GM21723 (cell line): Measurements from ENCODE around the gene SUV39H1.
A peak's percentile ranks its signal among the peaks of the same experiment; 100 is the strongest.

Experiments
- ATAC-seq: cut with Tn5 transposase; IDR thresholded peaks from one replicate; pipeline ENCODE4 v1.9.1; 2021; ENCODE audit warnings: mild to moderate bottlenecking, moderate library complexity; ENCODE audit not compliant: unreplicated experiment

The SUV39H1 gene

DNA sequence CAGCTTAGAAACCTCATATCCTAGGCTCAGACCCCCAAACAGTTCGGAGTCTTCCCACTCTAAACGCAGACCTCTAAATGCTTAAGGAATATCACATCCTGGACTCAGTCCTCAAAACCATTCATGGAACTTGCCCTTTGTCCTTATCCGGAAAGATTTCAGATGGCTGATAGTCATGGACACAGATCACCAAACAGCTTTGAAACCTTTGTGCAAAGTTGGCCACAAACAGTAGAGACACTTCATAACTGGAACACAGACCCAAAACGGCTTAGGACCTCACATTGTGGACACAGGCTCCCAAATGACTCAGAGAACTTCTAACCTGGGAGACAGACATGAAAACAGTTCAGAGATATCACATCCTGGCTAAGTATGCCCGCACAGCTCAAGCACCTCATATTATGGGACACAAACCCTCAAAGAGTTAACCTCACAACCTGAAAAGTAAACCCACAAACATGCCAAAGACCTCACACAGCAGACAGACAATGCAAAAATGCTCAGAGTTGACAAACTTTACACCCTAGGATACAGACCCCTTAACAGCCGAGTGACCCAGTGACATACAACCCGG lies 15.5 kb downstream of the SUV39H1 start:
- ATAC-seq = no peak

GRCh38 chrX:48713847-48714246 lies 17.3 kb downstream of the SUV39H1 start:
- no peak for ATAC-seq

- ATAC-seq = no peak
Observed at GRCh38 chrX:48714573-48714972, 18.0 kb downstream of the SUV39H1 start.

DNA sequence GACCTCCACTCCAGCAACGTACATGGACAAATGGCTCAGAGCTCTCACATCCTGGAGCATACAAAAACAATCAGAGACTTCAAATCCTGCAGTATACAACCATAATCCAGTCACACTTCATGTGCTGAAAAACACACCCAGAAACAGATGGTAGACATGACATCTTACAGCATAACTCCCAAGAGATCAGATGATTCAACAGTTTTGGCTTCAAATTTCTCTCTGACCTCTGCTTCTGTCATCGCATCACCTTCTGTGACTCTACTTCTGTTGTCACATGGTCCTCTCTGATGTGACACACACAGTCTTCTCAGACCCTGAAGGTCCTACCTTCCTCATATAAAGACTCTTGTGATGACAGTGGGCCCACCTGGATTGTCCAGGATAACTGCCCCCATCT lies 18.5 kb downstream of the SUV39H1 start:
- no peak for ATAC-seq

DNA sequence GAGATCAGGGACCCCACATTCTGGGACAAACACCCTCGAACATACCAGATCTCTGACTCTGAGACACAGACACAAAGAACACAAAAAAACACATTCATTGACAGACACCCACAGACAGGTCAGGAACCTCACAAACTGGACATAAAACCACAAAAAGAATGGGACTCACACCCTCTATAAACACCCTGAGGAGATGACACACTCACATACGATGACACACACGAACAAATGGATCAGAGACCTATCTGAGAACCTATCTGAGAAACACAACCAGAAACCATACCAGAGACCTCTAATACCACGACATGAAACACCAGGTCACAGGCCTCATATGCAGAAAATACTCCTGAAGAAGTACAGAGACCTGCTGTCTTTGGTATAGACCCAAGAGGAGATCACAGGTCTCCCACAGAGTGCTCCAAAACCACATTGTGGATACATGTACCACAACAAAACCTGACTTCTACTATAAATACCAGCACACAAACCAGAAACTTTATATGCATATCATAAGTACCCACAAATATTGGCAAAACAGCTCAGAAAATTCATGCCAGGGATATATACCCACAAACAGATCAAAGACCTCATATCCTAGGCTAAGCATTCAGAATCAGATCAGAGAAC lies 19.5 kb downstream of the SUV39H1 start:
- ATAC-seq = no peak

GRCh38 chrX:48719958-48720357 lies 23.4 kb downstream of the SUV39H1 start:
- no peak for ATAC-seq

DNA sequence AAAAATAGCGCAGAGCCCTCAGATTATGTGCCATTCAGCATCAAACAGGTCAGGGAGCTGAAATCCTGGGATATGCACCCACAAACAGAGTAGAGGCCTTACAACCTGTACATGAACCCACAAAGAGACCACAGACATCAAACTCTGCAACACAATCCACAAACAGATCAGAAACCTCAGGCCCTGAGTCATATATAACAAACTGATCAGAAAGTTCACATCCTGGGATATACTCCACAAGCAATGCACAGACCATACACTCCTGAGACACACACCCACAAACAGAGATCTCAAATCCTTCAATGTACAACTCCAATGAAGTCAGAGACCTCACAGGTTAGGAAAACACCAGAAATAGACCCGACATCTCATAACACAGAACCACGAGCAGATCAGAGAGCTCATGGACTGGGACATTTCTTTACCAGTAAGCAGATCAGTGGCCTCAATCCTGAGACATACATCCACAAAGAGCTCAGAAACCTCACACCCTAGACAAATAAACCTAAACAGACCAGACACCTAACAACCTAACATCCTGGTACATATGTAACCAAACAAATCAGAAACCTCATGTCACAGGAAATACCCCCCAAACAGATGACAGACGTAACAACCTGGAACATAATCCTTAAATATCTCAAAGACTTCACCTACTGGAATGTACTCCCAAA lies 24.2 kb downstream of the SUV39H1 start:
- no peak for ATAC-seq

DNA sequence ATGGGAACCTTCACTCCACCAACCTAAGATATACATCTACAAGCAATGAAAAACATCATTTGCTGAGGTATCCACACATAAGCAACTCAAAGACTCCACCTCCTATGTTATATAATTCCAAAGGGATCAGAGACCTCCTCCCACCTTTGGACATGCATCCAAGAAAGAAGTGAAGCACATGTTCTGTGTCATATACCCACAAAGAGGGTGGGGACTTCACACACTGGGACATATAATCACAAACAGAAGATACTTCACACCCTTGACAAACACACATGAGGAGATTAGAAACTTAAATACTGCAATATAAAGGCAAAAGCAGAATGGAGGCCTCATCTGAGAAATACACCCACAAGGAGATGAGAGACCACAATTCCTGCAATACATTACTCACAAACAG lies 25.4 kb downstream of the SUV39H1 start:
- ATAC-seq = no peak

DNA sequence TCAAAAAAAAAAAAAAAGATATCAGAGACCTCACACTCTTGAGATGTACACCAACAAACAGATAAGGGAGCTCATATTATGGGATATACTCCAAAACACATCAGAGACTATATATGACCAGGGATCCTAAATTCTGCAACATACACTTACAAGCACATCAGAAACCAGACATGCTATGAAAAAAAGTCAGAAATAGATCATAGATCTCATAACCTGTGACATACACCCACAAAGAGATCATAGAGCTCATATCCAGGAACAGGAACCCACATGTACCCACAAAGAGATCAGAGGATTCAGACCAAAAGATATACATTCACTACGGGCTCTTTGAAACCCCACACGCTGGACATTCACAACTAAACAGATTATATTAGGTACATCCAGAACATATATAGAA lies 30.1 kb downstream of the SUV39H1 start:
- no peak for ATAC-seq

DNA sequence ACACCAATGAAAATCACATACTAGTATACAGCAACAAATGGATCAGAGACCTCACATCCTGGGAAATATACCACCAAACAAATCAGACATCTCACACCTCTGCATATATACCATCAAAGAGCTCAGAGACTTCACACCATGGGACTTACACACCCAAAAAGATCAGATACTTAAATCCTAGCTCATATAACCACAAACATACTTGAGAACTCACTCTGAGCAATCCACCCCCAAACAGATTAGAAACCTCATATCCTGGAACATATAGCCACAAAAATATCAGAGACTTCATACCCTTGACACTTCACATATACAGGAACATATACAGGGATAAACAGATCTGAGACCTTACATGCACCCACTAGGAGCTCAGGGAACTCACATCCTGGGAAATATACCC lies 32.1 kb downstream of the SUV39H1 start:
- ATAC-seq = no peak

DNA sequence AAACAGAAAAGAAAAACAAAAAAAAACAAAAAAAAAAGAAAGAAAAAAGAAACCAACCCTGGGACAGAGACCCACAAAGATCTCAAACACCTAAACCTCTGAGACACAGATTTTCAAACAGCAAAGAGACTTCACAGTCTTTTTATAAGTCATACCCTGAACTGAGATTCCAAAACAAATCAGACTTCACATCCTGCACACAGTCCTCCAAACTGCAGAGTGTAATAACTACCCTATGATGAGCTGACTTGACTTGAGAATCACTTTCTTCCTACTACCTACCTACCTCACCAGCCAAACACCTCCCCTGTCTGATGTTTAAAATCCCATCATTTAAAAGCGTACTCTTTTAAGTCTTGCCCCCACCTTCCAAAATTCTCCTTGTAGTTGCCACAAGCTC lies 39.8 kb downstream of the SUV39H1 start:
- no peak for ATAC-seq

- ATAC-seq = no peak
Observed at GRCh38 chrX:48736878-48737212, 40.3 kb downstream of the SUV39H1 start.

DNA sequence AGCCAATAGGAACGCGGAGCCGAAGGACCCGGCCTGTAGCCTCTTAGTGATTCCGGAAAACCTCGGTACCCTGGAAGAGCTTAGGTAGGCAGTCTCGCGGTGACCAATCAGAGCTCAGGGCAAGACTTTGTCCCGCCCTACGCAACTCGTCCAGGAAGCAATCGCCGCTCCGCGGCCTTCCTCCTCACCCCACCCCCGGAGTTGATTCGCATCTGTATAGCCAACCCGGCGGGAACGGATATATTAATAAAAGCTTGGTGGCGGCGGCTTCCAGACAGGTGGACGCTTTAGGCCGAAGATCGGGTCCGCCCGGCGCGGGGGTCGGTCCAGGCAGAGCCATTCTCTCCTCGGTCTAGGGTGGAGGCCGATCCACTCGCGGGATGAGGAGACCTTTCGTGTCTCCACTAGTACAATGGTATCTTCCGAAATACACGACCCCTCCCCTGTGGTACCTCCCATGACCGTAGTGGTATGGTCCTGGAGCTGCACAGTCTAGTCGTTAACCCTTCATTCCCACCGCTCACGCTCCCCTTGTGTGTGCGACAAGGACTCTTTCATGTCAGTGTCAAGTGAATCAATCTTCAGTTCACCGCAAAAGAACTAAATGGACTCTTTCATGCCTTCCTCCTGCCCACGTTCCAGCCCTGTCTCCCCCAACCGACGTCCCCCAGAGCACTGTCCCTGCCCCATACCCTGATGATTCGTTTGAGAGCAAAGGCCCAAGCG lies 40.8 kb downstream of the SUV39H1 start:
- peak; percentile 97 for ATAC-seq

GRCh38 chrX:48737940-48738339 lies 41.4 kb downstream of the SUV39H1 start:
- ATAC-seq = no peak

DNA sequence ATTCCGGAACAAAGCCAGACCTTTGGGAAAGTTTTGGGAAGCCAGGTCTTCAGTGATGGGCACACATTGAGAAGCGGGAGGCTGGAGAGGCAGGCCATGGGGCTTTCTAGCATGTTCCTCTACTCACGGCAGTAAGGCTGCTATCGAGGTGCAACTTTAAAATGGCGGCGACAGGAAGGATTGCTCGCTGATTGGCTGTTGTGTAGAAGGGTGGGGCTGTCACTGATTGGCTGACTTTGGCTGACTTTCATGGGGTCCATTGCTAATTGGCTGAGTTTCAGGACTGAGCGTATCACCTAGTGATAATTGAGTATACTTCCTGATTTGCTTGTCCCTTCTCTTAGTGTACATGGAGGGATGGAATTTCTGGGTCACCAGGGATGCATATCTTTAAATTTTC lies 45.3 kb downstream of the SUV39H1 start:
- no peak for ATAC-seq

DNA sequence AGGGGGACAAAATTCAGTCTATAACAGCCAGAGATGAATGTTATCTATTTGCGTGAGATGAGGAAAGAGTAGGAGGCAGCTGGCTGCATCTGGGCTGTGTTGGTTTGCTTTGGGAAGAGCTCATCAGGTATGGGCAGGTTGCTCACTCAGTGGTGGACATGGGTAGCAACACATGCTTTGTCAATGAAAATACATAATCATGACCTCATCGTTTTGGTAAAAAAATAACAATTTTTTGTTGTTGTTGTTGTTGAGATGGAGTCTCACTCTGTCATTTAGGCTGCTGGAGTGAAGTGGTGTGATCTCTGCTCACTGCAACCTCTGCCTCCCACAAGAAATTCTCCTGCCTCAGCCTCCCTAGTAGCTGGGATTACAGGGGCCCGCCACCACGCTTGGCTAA lies 48.7 kb downstream of the SUV39H1 start:
- no peak for ATAC-seq

DNA sequence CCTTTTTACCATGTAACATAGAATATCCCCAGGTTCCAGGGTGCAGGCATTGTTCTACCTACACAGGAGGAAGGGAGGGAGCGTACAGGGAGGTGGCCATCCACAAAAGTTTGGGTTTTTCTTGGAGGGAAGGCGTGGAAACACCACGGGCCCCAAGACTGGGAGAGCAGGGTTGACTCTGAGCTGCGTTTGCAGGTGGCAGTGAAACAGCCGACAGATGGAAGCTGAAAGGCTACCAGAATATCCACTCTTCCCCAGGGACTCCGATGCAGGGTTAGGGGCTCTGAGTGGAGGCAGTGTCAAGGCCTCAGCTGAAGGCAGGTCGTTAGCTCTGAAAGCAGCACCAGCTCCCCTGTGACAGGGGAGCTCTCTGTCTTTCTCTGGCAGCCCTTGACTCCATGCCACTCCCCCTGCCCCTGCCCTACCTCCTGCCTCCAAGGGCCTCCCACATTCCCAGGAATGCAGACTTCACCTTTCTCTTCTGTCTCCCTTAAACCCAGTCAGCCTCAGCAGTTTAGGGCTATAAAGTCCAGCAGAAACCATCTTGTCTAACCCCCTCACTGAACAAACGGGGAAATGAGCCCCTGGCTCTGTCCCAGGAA lies 51.0 kb downstream of the SUV39H1 start:
- ATAC-seq = no peak

DNA sequence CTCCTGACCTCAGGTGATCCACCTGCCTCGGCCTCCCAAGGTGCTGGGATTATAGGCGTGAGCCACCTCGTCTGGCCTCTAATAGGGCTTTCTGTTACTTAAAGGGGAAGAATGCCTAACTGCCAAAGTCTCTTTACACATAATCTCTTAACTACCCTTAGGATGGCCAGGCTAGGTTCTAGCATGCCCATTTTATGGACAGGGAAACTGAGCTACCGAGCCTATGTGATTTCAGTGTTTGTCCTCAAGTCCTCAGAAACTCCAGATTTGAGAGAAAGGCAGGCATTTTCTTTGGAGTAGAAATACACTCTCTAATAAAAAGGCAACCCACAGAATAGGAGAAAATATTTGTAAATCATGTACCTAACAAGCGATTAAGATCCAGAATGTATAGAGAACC lies 52.6 kb downstream of the SUV39H1 start:
- ATAC-seq = no peak

DNA sequence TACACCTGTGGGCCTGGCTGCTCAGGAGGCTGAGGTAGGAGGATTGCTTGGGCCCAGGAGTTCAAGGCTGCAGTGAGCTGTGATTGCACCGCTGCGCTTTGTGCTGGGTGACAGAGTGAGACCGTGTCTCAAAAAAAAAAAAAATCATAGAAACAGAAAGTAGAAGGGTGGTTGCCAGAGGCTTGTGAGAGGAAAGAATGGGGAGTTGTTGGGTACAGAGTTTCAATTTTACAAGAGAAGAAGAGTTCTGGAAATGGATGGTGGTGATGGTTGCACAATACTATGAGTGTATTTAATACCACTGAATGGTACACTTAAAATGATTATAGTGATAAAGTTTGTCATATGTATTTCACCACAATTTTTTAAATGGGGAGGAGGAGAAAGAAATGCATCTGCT lies 54.8 kb downstream of the SUV39H1 start:
- ATAC-seq = no peak

- ATAC-seq = no peak
Observed at GRCh38 chrX:48752498-48752897, 56.0 kb downstream of the SUV39H1 start.

DNA sequence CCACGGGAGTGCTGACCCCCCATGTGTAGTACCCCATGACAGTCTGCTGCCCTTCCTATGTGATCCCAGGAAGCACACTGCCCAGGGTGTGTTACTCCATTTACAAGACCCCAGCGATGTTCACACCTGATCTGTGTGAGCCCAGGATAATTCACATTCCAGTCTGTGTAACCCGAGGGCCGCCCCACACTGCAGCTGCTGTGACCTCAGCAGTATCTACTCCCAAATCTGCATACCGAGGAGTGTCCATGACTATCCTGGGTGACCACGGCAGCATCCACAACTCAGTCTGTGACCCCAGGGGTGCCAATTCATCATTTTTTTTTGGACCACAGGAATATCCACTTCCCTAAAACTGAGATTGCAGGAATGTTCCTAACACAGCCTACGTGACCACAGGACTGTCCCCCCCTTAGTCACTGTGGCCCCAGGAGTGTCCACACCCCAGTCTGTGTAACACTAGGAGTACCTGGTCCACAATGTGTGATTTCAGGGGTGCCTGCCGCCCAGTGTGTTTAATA lies 57.2 kb downstream of the SUV39H1 start:
- no peak for ATAC-seq
